CD8-positive, alpha-beta memory T cell (primary cell): ENCODE data around the gene CFAP70. TPM values are rescaled to one million over a fixed set of nuclear protein-coding genes. Genes with fewer than 3 reads are reported as not detected.

Experiments used
- CTCF ChIA-PET: fragments of 350-600 bp; sonication (Branson Sonifier 250); formaldehyde crosslinking; loops from one replicate; lab custom pipeline; 2021; ENCODE audit warnings: antibody characterized with exemption; lab: Charles Lee
- POLR2A ChIA-PET: fragments of 350-600 bp; sonication (Branson Sonifier 250); formaldehyde crosslinking; loops from one replicate; lab custom pipeline; 2021; ENCODE audit warnings: antibody characterized with exemption; lab: Charles Lee
- DNase-seq, 5 donors: peaks; one replicate each; pipeline versions ENCODE4 v3.0.0 to v3.0.0-alpha.2; 2020 to 2022; ENCODE audit warnings: mixed read lengths in 1 of 5
- H3K27ac ChIP-seq: one replicate; pipeline ENCODE4 v1.7.0; 2013; ENCODE audit warnings: low read depth, mild to moderate bottlenecking, low read length, moderate library complexity
- H3K27me3 ChIP-seq: 2 replicates; pipeline ENCODE4 v1.7.0; 2013; ENCODE audit warnings: low read length, mild to moderate bottlenecking; ENCODE audit not compliant: insufficient read depth, poor library complexity, severe bottlenecking
- H3K36me3 ChIP-seq: 2 replicates; pipeline ENCODE4 v1.7.0; 2013; ENCODE audit warnings: mild to moderate bottlenecking, low read length, moderate library complexity; ENCODE audit not compliant: insufficient read depth
- H3K4me1 ChIP-seq: 2 replicates; pipeline ENCODE4 v1.7.0; 2013; ENCODE audit warnings: mild to moderate bottlenecking, low read length, moderate library complexity; ENCODE audit not compliant: insufficient read depth
- H3K4me3 ChIP-seq: 2 replicates; pipeline ENCODE4 v1.7.0; 2013; ENCODE audit warnings: mild to moderate bottlenecking, low read length
- H3K9me3 ChIP-seq: 2 replicates; pipeline ENCODE4 v1.7.0; 2013; ENCODE audit warnings: mild to moderate bottlenecking, low read length
- H3K27ac Mint-ChIP-seq, 8 donors: one replicate each; pipeline ENCODE4 v1.8.0; 2020 to 2021; ENCODE audit warnings: mixed read lengths in 8 of 8, mild to moderate bottlenecking in 6 of 8, inconsistent platforms in 3 of 8, moderate library complexity in 3 of 8
- H3K27me3 Mint-ChIP-seq, 2 donors: one replicate each; pipeline ENCODE4 v1.8.0; 2020 to 2021; ENCODE audit warnings: mixed read lengths in 2 of 2, mild to moderate bottlenecking in 1 of 2, moderate library complexity in 1 of 2
- H3K36me3 Mint-ChIP-seq, 3 donors: one replicate each; pipeline ENCODE4 v1.8.0; 2020 to 2021; ENCODE audit warnings: mixed read lengths in 3 of 3, inconsistent platforms in 1 of 3, mild to moderate bottlenecking in 1 of 3
- H3K4me1 Mint-ChIP-seq, 3 donors: one replicate each; pipeline ENCODE4 v1.8.0; 2020 to 2021; ENCODE audit warnings: mixed read lengths in 3 of 3, inconsistent platforms in 1 of 3, mild to moderate bottlenecking in 1 of 3
- H3K4me3 Mint-ChIP-seq, 7 donors: one replicate each; pipeline ENCODE4 v1.8.0; 2020 to 2021; ENCODE audit warnings: mixed read lengths in 7 of 7, mild to moderate bottlenecking in 6 of 7, moderate library complexity in 4 of 7, inconsistent platforms in 2 of 7
- H3K9me3 Mint-ChIP-seq, 5 donors: one replicate each; pipeline ENCODE4 v1.8.0; 2020 to 2022; ENCODE audit warnings: mixed read lengths in 5 of 5, mild to moderate bottlenecking in 3 of 5, moderate library complexity in 2 of 5, inconsistent platforms in 1 of 5
- polyA plus RNA-seq: library from polyadenylated mRNA; unstranded; fragments of 300-500 nt; fragmentation: Illumina TruSeq; gene quantifications from one replicate; pipeline ENCODE4 v1.2.3, GENCODE V29; 2021
- total RNA-seq, 2 experiments: library from RNA; stranded (reverse); gene quantifications; one replicate each; pipeline ENCODE4 v1.2.3, GENCODE V29; 2021

Gene CFAP70
- total RNA-seq (1 to 10 TPM in 1 of 2 experiments, under 1 TPM in 1; 0.86 to 1.2 TPM), polyA plus RNA-seq (not detected)

GRCh38 chr10:73358331-73359279 lies at the start of gene CFAP70:
Gene CFAP70, minus strand, starts transcription at chr10:73358864. Its CDS starts 4,068 bp downstream, at chr10:73354796.
- H3K27ac Mint-ChIP-seq: peak within 1 kb of the TSS; percentile 77 to 100 (median 98)
- Histone ChIP-seq H3K9me3 (no peaks in the 10 kb centered on the region), H3K4me3 (peak within 1 kb of the TSS; percentile 75), H3K4me1 (peaks cover 12% of the 10 kb centered on the region), H3K27ac (peak within 1 kb of the TSS; percentile 77), H3K36me3 (no peaks in the 10 kb centered on the region), H3K27me3 (no peaks in the 10 kb centered on the region)
- peak within 1 kb of the TSS; percentile 89 to 99 (median 98) for H3K4me3 Mint-ChIP-seq
- peaks cover 0 to 10% (median 0%) of the 10 kb centered on the region in 3 donors for H3K36me3 Mint-ChIP-seq
- CTCF ChIA-PET: interaction anchor here (0.8 kb wide), 1 partner anchor 95 kb away, joined by 3 read pairs; no protein-coding TSS in a partner anchor
- peak; percentile 87 to 96 (median 94) for DNase-seq
- peaks cover 0 to 9% of the 10 kb centered on the region in 2 donors for H3K27me3 Mint-ChIP-seq
- POLR2A ChIA-PET: interaction anchor here (0.6 to 1.9 kb wide), 5 partner anchors 10 to 137 kb away, joined by 3 to 7 read pairs (median 4); partner anchors contain the start of genes ANXA7, DNAJC9 and PPP3CB
- H3K4me1 Mint-ChIP-seq: peaks cover 14 to 21% (median 19%) of the 10 kb centered on the region in 3 donors
- peaks cover 0 to 6% (median 0%) of the 10 kb centered on the region in 5 donors for H3K9me3 Mint-ChIP-seq

DNA sequence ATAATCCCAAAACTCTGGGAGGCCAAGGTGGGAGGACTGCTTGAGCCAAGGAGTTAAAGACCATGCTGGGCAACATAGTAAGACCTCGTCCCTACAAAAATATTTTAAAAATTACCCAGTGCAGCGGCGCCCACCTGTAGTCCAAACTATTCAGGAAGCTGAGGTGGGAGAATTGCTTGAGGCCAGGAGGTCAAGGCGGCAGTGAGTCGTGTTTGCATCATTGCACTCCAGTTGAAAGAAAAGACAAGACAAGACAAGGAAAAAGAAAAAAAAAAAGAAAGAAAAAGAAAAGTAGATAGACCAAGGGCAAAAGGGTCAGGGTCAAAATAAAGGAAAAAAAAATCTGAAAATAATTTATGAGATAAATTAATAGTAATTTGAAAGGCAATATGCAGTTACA lies 49.4 kb upstream of the CFAP70 start:
- Mint-ChIP-seq H3K4me1 (peaks cover 65 to 92% (median 92%) of the 10 kb centered on the region in 3 donors), H3K4me3 (no peak overlapping the region), H3K27me3 (peaks cover 0 to 3% of the 10 kb centered on the region in 2 donors), H3K27ac (peak overlapping the region in 1 of 8 donors; percentile 20), H3K9me3 (no peaks in the 10 kb centered on the region), H3K36me3 (peaks cover 3 to 32% (median 7%) of the 10 kb centered on the region in 3 donors)
- Histone ChIP-seq H3K4me1 (peaks cover 27% of the 10 kb centered on the region), H3K27ac (no peak overlapping the region), H3K4me3 (no peak overlapping the region), H3K9me3 (no peaks in the 10 kb centered on the region), H3K27me3 (no peaks in the 10 kb centered on the region), H3K36me3 (no peaks in the 10 kb centered on the region)
- ChIA-PET POLR2A (interaction anchor here (0.7 kb wide), 1 partner anchor 9 kb away, joined by 5 read pairs; no protein-coding TSS in a partner anchor), CTCF (no interaction called here)
- no peak for DNase-seq

GRCh38 chr10:73407495-73407894 lies 48.8 kb upstream of the CFAP70 start:
- no peaks in the 10 kb centered on the region for H3K9me3 ChIP-seq
- no peaks in the 10 kb centered on the region for H3K36me3 ChIP-seq
- Mint-ChIP-seq H3K4me3 (no peak overlapping the region), H3K9me3 (no peaks in the 10 kb centered on the region), H3K27ac (peak overlapping the region in 1 of 8 donors; percentile 20), H3K36me3 (peaks cover 3 to 28% (median 7%) of the 10 kb centered on the region in 3 donors), H3K4me1 (peaks cover 63 to 92% (median 92%) of the 10 kb centered on the region in 3 donors), H3K27me3 (peaks cover 0 to 3% of the 10 kb centered on the region in 2 donors)
- CTCF ChIA-PET: no interaction called here
- H3K27ac ChIP-seq: no peak overlapping the region
- H3K4me1 ChIP-seq: peaks cover 21% of the 10 kb centered on the region
- no peaks in the 10 kb centered on the region for H3K27me3 ChIP-seq
- no peak overlapping the region for H3K4me3 ChIP-seq
- DNase-seq: no peak
- POLR2A ChIA-PET: interaction anchor here (0.7 kb wide), 1 partner anchor 10 kb away, joined by 5 read pairs; no protein-coding TSS in a partner anchor

- Histone ChIP-seq H3K27me3 (no peaks in the 10 kb centered on the region), H3K9me3 (no peaks in the 10 kb centered on the region), H3K36me3 (no peaks in the 10 kb centered on the region), H3K4me3 (no peak overlapping the region), H3K27ac (no peak overlapping the region), H3K4me1 (peaks cover 19% of the 10 kb centered on the region)
- H3K4me3 Mint-ChIP-seq: no peak overlapping the region
- H3K27me3 Mint-ChIP-seq: peaks cover 0 to 3% of the 10 kb centered on the region in 2 donors
- CTCF ChIA-PET: no interaction called here
- H3K27ac Mint-ChIP-seq: no peak overlapping the region
- DNase-seq: no peak
- peaks cover 3 to 28% (median 7%) of the 10 kb centered on the region in 3 donors for H3K36me3 Mint-ChIP-seq
- peaks cover 61 to 89% (median 88%) of the 10 kb centered on the region in 3 donors for H3K4me1 Mint-ChIP-seq
- H3K9me3 Mint-ChIP-seq: no peaks in the 10 kb centered on the region
- POLR2A ChIA-PET: no interaction called here
These were observed 48.2 kb upstream of the CFAP70 start for GRCh38 chr10:73406846-73407245.

DNA sequence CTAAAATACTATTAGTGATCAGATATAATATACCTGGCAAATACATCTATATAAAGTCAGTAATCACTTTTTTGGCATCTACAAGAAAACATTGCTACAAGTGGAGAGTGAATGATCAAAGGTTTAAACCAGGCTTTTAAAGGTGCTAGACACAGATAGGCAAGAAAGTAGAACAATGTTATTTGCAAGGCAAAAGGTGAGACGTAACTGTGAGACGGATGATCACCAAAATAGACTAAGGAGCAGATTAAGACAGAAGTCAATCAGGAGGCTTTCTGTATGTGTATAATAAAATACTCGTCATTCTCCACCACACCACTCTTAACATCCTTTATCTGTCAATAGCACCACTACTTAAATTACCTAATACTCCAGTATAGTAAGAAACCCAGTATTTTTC lies 46.9 kb upstream of the CFAP70 start:
- ChIA-PET CTCF (no interaction called here), POLR2A (no interaction called here)
- Mint-ChIP-seq H3K27me3 (peaks cover 0 to 3% of the 10 kb centered on the region in 2 donors), H3K36me3 (peaks cover 3 to 26% (median 7%) of the 10 kb centered on the region in 3 donors), H3K4me1 (peaks cover 53 to 81% (median 76%) of the 10 kb centered on the region in 3 donors), H3K4me3 (no peak overlapping the region), H3K9me3 (no peaks in the 10 kb centered on the region), H3K27ac (no peak overlapping the region)
- DNase-seq: no peak
- no peak overlapping the region for H3K27ac ChIP-seq
- H3K4me1 ChIP-seq: peaks cover 19% of the 10 kb centered on the region
- H3K36me3 ChIP-seq: no peaks in the 10 kb centered on the region
- no peak overlapping the region for H3K4me3 ChIP-seq
- no peaks in the 10 kb centered on the region for H3K9me3 ChIP-seq
- H3K27me3 ChIP-seq: no peaks in the 10 kb centered on the region

GRCh38 chr10:73404690-73405089 lies 46.0 kb upstream of the CFAP70 start:
- H3K27ac ChIP-seq: no peak overlapping the region
- Mint-ChIP-seq H3K9me3 (no peaks in the 10 kb centered on the region), H3K4me3 (no peak overlapping the region), H3K36me3 (peaks cover 3 to 29% (median 5%) of the 10 kb centered on the region in 3 donors), H3K4me1 (peaks cover 47 to 82% (median 69%) of the 10 kb centered on the region in 3 donors), H3K27me3 (peaks cover 0 to 3% of the 10 kb centered on the region in 2 donors), H3K27ac (peak overlapping the region in 1 of 8 donors; percentile 46)
- ChIA-PET POLR2A (no interaction called here), CTCF (no interaction called here)
- H3K4me1 ChIP-seq: peaks cover 18% of the 10 kb centered on the region
- DNase-seq: no peak
- H3K9me3 ChIP-seq: no peaks in the 10 kb centered on the region
- H3K4me3 ChIP-seq: no peak overlapping the region
- no peaks in the 10 kb centered on the region for H3K36me3 ChIP-seq
- H3K27me3 ChIP-seq: no peaks in the 10 kb centered on the region

- Histone ChIP-seq H3K36me3 (peaks cover 16% of the 10 kb centered on the region), H3K27ac (no peak overlapping the region), H3K4me3 (no peak overlapping the region), H3K9me3 (no peaks in the 10 kb centered on the region), H3K27me3 (no peaks in the 10 kb centered on the region), H3K4me1 (no peaks in the 10 kb centered on the region)
- POLR2A ChIA-PET: no interaction called here
- H3K36me3 Mint-ChIP-seq: peaks cover 0 to 43% (median 5%) of the 10 kb centered on the region in 3 donors
- CTCF ChIA-PET: no interaction called here
- H3K27me3 Mint-ChIP-seq: no peaks in the 10 kb centered on the region
- peaks cover 22 to 61% (median 38%) of the 10 kb centered on the region in 3 donors for H3K4me1 Mint-ChIP-seq
- no peak overlapping the region for H3K27ac Mint-ChIP-seq
- no peaks in the 10 kb centered on the region for H3K9me3 Mint-ChIP-seq
- H3K4me3 Mint-ChIP-seq: no peak overlapping the region
- DNase-seq: no peak
These were observed 43.0 kb upstream of the CFAP70 start for GRCh38 chr10:73401636-73402035.
